ENCODE measurements around the gene DALRD3.

DNA sequence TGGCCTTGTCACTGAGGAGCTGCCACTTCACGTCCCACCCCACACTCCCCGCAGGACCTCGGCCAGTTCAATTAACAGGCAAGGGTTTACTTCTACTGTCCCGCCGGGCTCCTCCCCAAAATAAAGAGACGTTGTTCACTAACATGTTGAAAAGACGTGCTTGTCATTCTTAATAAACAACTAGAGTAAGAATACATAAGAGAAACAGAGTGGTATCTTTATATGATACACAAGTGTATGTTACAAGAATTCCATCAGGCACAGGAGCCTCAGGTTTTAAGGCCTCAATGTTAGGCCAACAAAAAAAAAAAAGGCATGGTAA is 11.1 kb upstream of the DALRD3 start:
- TF ChIP-seq, protein P1, sequence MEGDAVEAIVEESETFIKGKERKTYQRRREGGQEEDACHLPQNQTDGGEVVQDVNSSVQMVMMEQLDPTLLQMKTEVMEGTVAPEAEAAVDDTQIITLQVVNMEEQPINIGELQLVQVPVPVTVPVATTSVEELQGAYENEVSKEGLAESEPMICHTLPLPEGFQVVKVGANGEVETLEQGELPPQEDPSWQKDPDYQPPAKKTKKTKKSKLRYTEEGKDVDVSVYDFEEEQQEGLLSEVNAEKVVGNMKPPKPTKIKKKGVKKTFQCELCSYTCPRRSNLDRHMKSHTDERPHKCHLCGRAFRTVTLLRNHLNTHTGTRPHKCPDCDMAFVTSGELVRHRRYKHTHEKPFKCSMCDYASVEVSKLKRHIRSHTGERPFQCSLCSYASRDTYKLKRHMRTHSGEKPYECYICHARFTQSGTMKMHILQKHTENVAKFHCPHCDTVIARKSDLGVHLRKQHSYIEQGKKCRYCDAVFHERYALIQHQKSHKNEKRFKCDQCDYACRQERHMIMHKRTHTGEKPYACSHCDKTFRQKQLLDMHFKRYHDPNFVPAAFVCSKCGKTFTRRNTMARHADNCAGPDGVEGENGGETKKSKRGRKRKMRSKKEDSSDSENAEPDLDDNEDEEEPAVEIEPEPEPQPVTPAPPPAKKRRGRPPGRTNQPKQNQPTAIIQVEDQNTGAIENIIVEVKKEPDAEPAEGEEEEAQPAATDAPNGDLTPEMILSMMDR (IDR thresholded peaks at IDR 0.05), result no peak
- no peak for TF ChIP-seq POLR2A (IDR thresholded peaks at IDR 0.05)
